Cardiac fibroblast (primary cell): ENCODE data around the gene UTP20.

ENCODE experiments used
- DNase-seq, 2 donors: peaks; one replicate each; pipeline versions ENCODE4 v3.0.0 to v3.0.0-alpha.2; 2010; ENCODE audit warnings: low read depth in 2 of 2
- H3K4me3 ChIP-seq, 2 donors: replicated peaks in 1 of 2; 1 replicate in 1 of 2; 2 replicates in 1 of 2; pipeline ENCODE4 v1.5.1; 2011; ENCODE audit warnings: low read depth in 2 of 2, low read length in 2 of 2, mild to moderate bottlenecking in 2 of 2, moderate library complexity in 1 of 2
- CTCF ChIP-seq: IDR thresholded peaks from one replicate; pipeline ENCODE4 v1.5.1; 2011; ENCODE audit warnings: low read depth, mild to moderate bottlenecking, low read length, inconsistent platforms

The UTP20 gene

GRCh38 chr12:101336437-101336836, 56.5 kb downstream of the UTP20 start:
- no peak for DNase-seq
- TF ChIP-seq CTCF: no peak
- H3K4me3 ChIP-seq: no peak overlapping the region

- TF ChIP-seq CTCF: no peak
- H3K4me3 ChIP-seq: no peak overlapping the region
- DNase-seq: no peak
These were observed 58.2 kb downstream of the UTP20 start for GRCh38 chr12:101338087-101338486.

- TF ChIP-seq CTCF: no peak
- no peak for DNase-seq
- H3K4me3 ChIP-seq: no peak overlapping the region
These were observed 64.0 kb downstream of the UTP20 start for GRCh38 chr12:101343893-101344292.

GRCh38 chr12:101351682-101352081, 71.8 kb downstream of the UTP20 start:
- DNase-seq: no peak
- H3K4me3 ChIP-seq: no peak overlapping the region
- TF ChIP-seq CTCF: no peak

- DNase-seq: no peak
- TF ChIP-seq CTCF: no peak
- no peak overlapping the region for H3K4me3 ChIP-seq
These were observed 76.9 kb downstream of the UTP20 start for GRCh38 chr12:101356794-101357193.

GRCh38 chr12:101361455-101361854, 81.5 kb downstream of the UTP20 start:
- H3K4me3 ChIP-seq: no peak overlapping the region
- TF ChIP-seq CTCF: no peak
- no peak for DNase-seq

GRCh38 chr12:101368016-101368415, 88.1 kb downstream of the UTP20 start:
- DNase-seq: no peak
- H3K4me3 ChIP-seq: no peak overlapping the region
- TF ChIP-seq CTCF: no peak
